ENCODE data around the gene HYLS1. TPM values are rescaled to one million over a fixed set of nuclear protein-coding genes. Genes with fewer than 3 reads are reported as not detected.

Gene HYLS1
- total RNA-seq, 1 experiment from 2014 or later = 18.8 TPM

GRCh38 chr11:125939081-125939521, 51.6 kb downstream of the HYLS1 start:
- DNase-seq (ENCODE audit: low spot score) = no peak
- Histone ChIP-seq H3K4me3 (ENCODE audit: low read depth, low read length, poor library complexity, severe bottlenecking) (no peak overlapping the region), H3K36me3 (ENCODE audit: insufficient read depth, low read length, poor library complexity, severe bottlenecking) (no peaks in the 10 kb centered on the region), H3K27ac (ENCODE audit: low read depth, low read length, poor library complexity, severe bottlenecking) (no peak overlapping the region), H3K4me1 (ENCODE audit: insufficient read depth, low read length, poor library complexity, severe bottlenecking) (no peaks in the 10 kb centered on the region), H3K27me3 (replicated peaks; ENCODE audit: insufficient read depth, low read depth, low read length, poor library complexity) (no peaks in the 10 kb centered on the region), H3K9me3 (ENCODE audit: low read depth, low read length, poor library complexity, severe bottlenecking) (no peaks in the 10 kb centered on the region)
- intact Hi-C loops (cut with micrococcal nuclease; ENCODE audit: unreplicated experiment) = no loop called here
- no TSS peak for BruUV-seq (replicated peaks)
- CTCF ChIA-PET = no interaction called here
- no peak for TF ChIP-seq CTCF (conservative IDR thresholded peaks at IDR 0.05; ENCODE audit: low read depth, low read length)
- TF ChIP-seq EZH2 (IDR thresholded peaks at IDR 0.05; ENCODE audit: borderline replicate concordance, low read depth, low read length, poor library complexity, severe bottlenecking) = no peak
- POLR2A ChIA-PET (ENCODE audit: low non-redundant PET) = no interaction called here

- H3K4me1 ChIP-seq (ENCODE audit: insufficient read depth, low read length, poor library complexity, severe bottlenecking) = no peaks in the 10 kb centered on the region
- no peak for TF ChIP-seq CTCF (conservative IDR thresholded peaks at IDR 0.05; ENCODE audit: low read depth, low read length)
- TF ChIP-seq EZH2 (IDR thresholded peaks at IDR 0.05; ENCODE audit: borderline replicate concordance, low read depth, low read length, poor library complexity, severe bottlenecking) = no peak
- intact Hi-C loops (cut with micrococcal nuclease; ENCODE audit: unreplicated experiment) = loop anchor here (5.0 kb wide), 1 partner anchor 252 kb away; no protein-coding TSS in a partner anchor
- H3K4me3 ChIP-seq (ENCODE audit: low read depth, low read length, poor library complexity, severe bottlenecking) = no peak overlapping the region
- CTCF ChIA-PET = interaction anchor here (0.6 kb wide), 1 partner anchor 174 kb away, joined by 11 read pairs; no protein-coding TSS in a partner anchor
- POLR2A ChIA-PET (ENCODE audit: low non-redundant PET) = no interaction called here
- H3K36me3 ChIP-seq (ENCODE audit: insufficient read depth, low read length, poor library complexity, severe bottlenecking) = no peaks in the 10 kb centered on the region
- H3K27me3 ChIP-seq (replicated peaks; ENCODE audit: insufficient read depth, low read depth, low read length, poor library complexity) = no peaks in the 10 kb centered on the region
- no peak for DNase-seq (ENCODE audit: low spot score)
- BruUV-seq (replicated peaks) = no TSS peak
- H3K9me3 ChIP-seq (ENCODE audit: low read depth, low read length, poor library complexity, severe bottlenecking) = no peaks in the 10 kb centered on the region
- no peak overlapping the region for H3K27ac ChIP-seq (ENCODE audit: low read depth, low read length, poor library complexity, severe bottlenecking)
Observed at GRCh38 chr11:125940145-125940544, 52.7 kb downstream of the HYLS1 start.

- Histone ChIP-seq H3K27me3 (replicated peaks; ENCODE audit: insufficient read depth, low read depth, low read length, poor library complexity) (no peaks in the 10 kb centered on the region), H3K36me3 (ENCODE audit: insufficient read depth, low read length, poor library complexity, severe bottlenecking) (no peaks in the 10 kb centered on the region), H3K4me3 (ENCODE audit: low read depth, low read length, poor library complexity, severe bottlenecking) (no peak overlapping the region), H3K9me3 (ENCODE audit: low read depth, low read length, poor library complexity, severe bottlenecking) (no peaks in the 10 kb centered on the region), H3K27ac (ENCODE audit: low read depth, low read length, poor library complexity, severe bottlenecking) (no peak overlapping the region), H3K4me1 (ENCODE audit: insufficient read depth, low read length, poor library complexity, severe bottlenecking) (no peaks in the 10 kb centered on the region)
- TF ChIP-seq CTCF (conservative IDR thresholded peaks at IDR 0.05; ENCODE audit: low read depth, low read length) = no peak
- TF ChIP-seq EZH2 (IDR thresholded peaks at IDR 0.05; ENCODE audit: borderline replicate concordance, low read depth, low read length, poor library complexity, severe bottlenecking) = no peak
- BruUV-seq (replicated peaks) = no TSS peak
- intact Hi-C loops (cut with micrococcal nuclease; ENCODE audit: unreplicated experiment) = loop anchor here (5.0 kb wide), 1 partner anchor 251 kb away; no protein-coding TSS in a partner anchor
- DNase-seq (ENCODE audit: low spot score) = no peak
- ChIA-PET POLR2A (ENCODE audit: low non-redundant PET) (no interaction called here), CTCF (interaction anchor here (1.8 to 2.1 kb wide), 2 partner anchors 120 to 253 kb away, joined by 8 to 12 read pairs; no protein-coding TSS in a partner anchor)
Observed at GRCh38 chr11:125941267-125941618, 53.8 kb downstream of the HYLS1 start.

All from A673 (cell line).